Measurements from ENCODE around the gene PI4KA. TPM values are rescaled to one million over a fixed set of nuclear protein-coding genes. Genes with fewer than 3 reads are reported as not detected.

PI4KA gene
- total RNA-seq, 1 experiment from 2014 or later, result 54.3 TPM

GRCh38 chr22:20660441-20661054 lies 198.1 kb downstream of the PI4KA start:
- DNase-seq (ENCODE audit: low read depth, low spot score) (no peak), ATAC-seq (no peak)
- H3K27me3 ChIP-seq (ENCODE audit: control insufficient read depth, insufficient read depth, low read length), result peaks cover 8% of the 10 kb centered on the region
- no peaks in the 10 kb centered on the region for H3K36me3 ChIP-seq (ENCODE audit: control insufficient read depth, insufficient read depth, low read length)
- no peak overlapping the region for H3K4me3 ChIP-seq (ENCODE audit: low read depth in 2 of 2, low read length in 2 of 2)
- intact Hi-C loops (cut with micrococcal nuclease; ENCODE audit: unreplicated experiment), result no loop called here
- H3K4me1 ChIP-seq (ENCODE audit: control insufficient read depth, insufficient read depth, low read length), result no peaks in the 10 kb centered on the region
- POLR2A ChIA-PET, result no interaction called here
- TF ChIP-seq SIN3A (IDR thresholded peaks at IDR 0.05; ENCODE audit: borderline replicate concordance, insufficient read depth, low read depth, low read length) (no peak), CTCF (IDR thresholded peaks at IDR 0.05) (no peak), TCF7L2 (IDR thresholded peaks at IDR 0.05; ENCODE audit: low read depth, low read length) (no peak), POLR2AphosphoS5 (IDR thresholded peaks at IDR 0.05; ENCODE audit: low read depth, low read length) (no peak)
- TF ChIP-seq, protein P1, sequence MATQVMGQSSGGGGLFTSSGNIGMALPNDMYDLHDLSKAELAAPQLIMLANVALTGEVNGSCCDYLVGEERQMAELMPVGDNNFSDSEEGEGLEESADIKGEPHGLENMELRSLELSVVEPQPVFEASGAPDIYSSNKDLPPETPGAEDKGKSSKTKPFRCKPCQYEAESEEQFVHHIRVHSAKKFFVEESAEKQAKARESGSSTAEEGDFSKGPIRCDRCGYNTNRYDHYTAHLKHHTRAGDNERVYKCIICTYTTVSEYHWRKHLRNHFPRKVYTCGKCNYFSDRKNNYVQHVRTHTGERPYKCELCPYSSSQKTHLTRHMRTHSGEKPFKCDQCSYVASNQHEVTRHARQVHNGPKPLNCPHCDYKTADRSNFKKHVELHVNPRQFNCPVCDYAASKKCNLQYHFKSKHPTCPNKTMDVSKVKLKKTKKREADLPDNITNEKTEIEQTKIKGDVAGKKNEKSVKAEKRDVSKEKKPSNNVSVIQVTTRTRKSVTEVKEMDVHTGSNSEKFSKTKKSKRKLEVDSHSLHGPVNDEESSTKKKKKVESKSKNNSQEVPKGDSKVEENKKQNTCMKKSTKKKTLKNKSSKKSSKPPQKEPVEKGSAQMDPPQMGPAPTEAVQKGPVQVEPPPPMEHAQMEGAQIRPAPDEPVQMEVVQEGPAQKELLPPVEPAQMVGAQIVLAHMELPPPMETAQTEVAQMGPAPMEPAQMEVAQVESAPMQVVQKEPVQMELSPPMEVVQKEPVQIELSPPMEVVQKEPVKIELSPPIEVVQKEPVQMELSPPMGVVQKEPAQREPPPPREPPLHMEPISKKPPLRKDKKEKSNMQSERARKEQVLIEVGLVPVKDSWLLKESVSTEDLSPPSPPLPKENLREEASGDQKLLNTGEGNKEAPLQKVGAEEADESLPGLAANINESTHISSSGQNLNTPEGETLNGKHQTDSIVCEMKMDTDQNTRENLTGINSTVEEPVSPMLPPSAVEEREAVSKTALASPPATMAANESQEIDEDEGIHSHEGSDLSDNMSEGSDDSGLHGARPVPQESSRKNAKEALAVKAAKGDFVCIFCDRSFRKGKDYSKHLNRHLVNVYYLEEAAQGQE (IDR thresholded peaks at IDR 0.05; ENCODE audit: insufficient read depth in 1 of 2, low read depth in 2 of 2, low read length in 1 of 2), result no peak
- in situ Hi-C loops (cut with HindIII; ENCODE audit: low pct_unique_long_range_greater_than_20kb, low sequenced_read_pairs), result no loop called here
- no peaks in the 10 kb centered on the region for H3K9me3 ChIP-seq (ENCODE audit: control insufficient read depth, insufficient read depth, low read depth, low read length)
- no peak overlapping the region for H3K27ac ChIP-seq (ENCODE audit: low read length)
- CTCF ChIA-PET, result no interaction called here
- BruUV-seq (replicated peaks), result no TSS peak

- H3K4me1 ChIP-seq (ENCODE audit: control insufficient read depth, insufficient read depth, low read length), result no peaks in the 10 kb centered on the region
- DNase-seq (ENCODE audit: low read depth, low spot score) (no peak), ATAC-seq (no peak)
- no peaks in the 10 kb centered on the region for H3K9me3 ChIP-seq (ENCODE audit: control insufficient read depth, insufficient read depth, low read depth, low read length)
- no TSS peak for BruUV-seq (replicated peaks)
- in situ Hi-C loops (cut with HindIII; ENCODE audit: low pct_unique_long_range_greater_than_20kb, low sequenced_read_pairs), result no loop called here
- TF ChIP-seq POLR2AphosphoS5 (IDR thresholded peaks at IDR 0.05; ENCODE audit: low read depth, low read length), result no peak
- no peak for TF ChIP-seq CTCF (IDR thresholded peaks at IDR 0.05)
- TF ChIP-seq TCF7L2 (IDR thresholded peaks at IDR 0.05; ENCODE audit: low read depth, low read length), result no peak
- TF ChIP-seq, protein P1 (IDR thresholded peaks at IDR 0.05; ENCODE audit: insufficient read depth in 1 of 2, low read depth in 2 of 2, low read length in 1 of 2), result no peak
- no peak for TF ChIP-seq SIN3A (IDR thresholded peaks at IDR 0.05; ENCODE audit: borderline replicate concordance, insufficient read depth, low read depth, low read length)
- H3K36me3 ChIP-seq (ENCODE audit: control insufficient read depth, insufficient read depth, low read length), result no peaks in the 10 kb centered on the region
- peaks cover 8% of the 10 kb centered on the region for H3K27me3 ChIP-seq (ENCODE audit: control insufficient read depth, insufficient read depth, low read length)
- H3K27ac ChIP-seq (ENCODE audit: low read length), result no peak overlapping the region
- intact Hi-C loops (cut with micrococcal nuclease; ENCODE audit: unreplicated experiment), result no loop called here
- CTCF ChIA-PET, result no interaction called here
- POLR2A ChIA-PET, result no interaction called here
- H3K4me3 ChIP-seq (ENCODE audit: low read depth in 2 of 2, low read length in 2 of 2), result no peak overlapping the region
These were observed 198.7 kb downstream of the PI4KA start for GRCh38 chr22:20659920-20660319.
